HCT116 (cell line): ENCODE data around the gene KLHL17. TPM values are rescaled to one million over a fixed set of nuclear protein-coding genes. Genes with fewer than 3 reads are reported as not detected.

Source experiments
- ATAC-seq: fragments of 200-7000 bp; cut with Tn5 transposase; 2 replicates; pipeline ENCODE4 v1.9.1; 2020; ENCODE audit warnings: mild to moderate bottlenecking, moderate library complexity
- BruUV-seq: library from RNA; stranded (reverse); fragments of 400-500 nt; replicated peaks from 2 replicates; lab custom pipeline; 2021; lab: Mats Ljungman, UMichigan
- CTCF ChIA-PET: fragments of 300-600 bp; sonication (Branson Sonifier 250); formaldehyde crosslinking; loops from one replicate; lab custom pipeline; 2021; ENCODE audit warnings: antibody characterized with exemption; lab: Charles Lee
- POLR2A ChIA-PET: fragments of 300-600, 350-600 bp; sonication (Branson Sonifier 250); formaldehyde crosslinking; loops from one replicate; lab custom pipeline; 2021; ENCODE audit warnings: antibody characterized with exemption; lab: Charles Lee
- RAD21 ChIA-PET, 2 experiments: fragments of 300-600 bp; sonication (Branson Sonifier 250); formaldehyde crosslinking; loops; one replicate each; lab custom pipeline; 2023; ENCODE audit warnings: low total read pairs in 2 of 2; ENCODE audit not compliant: uncharacterized antibody in 2 of 2, unreplicated experiment in 2 of 2, low non-redundant PET in 1 of 2; lab: Charles Lee
- DNase-seq: peaks from one replicate; pipeline ENCODE4 v3.0.0-alpha.2; 2010; ENCODE audit warnings: low read depth, low spot score
- H2AFZ ChIP-seq: fragments of 200-600 bp; shearing (Covaris generic), sonication (generic); 2 replicates; pipeline ENCODE4 v1.6.1; 2017; ENCODE audit warnings: low read depth, mixed run types, mixed read lengths, antibody characterized with exemption, low read length; ENCODE audit not compliant: poor library complexity, severe bottlenecking
- H3K27ac ChIP-seq: 2 replicates; pipeline ENCODE4 v1.5.1; 2012; ENCODE audit warnings: low read depth, low read length
- H3K27me3 ChIP-seq: fragments of 200-600 bp; sonication (generic); 2 replicates; pipeline ENCODE4 v1.6.1; 2016; ENCODE audit warnings: mixed run types, low read length, mixed read lengths; ENCODE audit not compliant: insufficient read depth
- H3K36me3 ChIP-seq, 2 experiments: fragments of 200-500 bp in 1 of 2; fragments of 200-600 bp in 1 of 2; sonication (Bioruptor generic) in 1 of 2; sonication (generic) in 1 of 2; 2 replicates each; pipeline versions ENCODE4 v1.5.1 to v1.6.1; 2014 to 2016; ENCODE audit warnings: low read length in 2 of 2, inconsistent platforms in 1 of 2, mixed read lengths in 1 of 2, mixed run types in 1 of 2; ENCODE audit not compliant: insufficient read depth in 2 of 2, control insufficient read depth in 1 of 2
- H3K4me1 ChIP-seq, 2 experiments: fragments of 200-600 bp in 1 of 2; sonication (generic) in 1 of 2; 2 replicates each; pipeline versions ENCODE4 v1.5.1 to v1.6.1; 2012 to 2017; ENCODE audit warnings: low read length in 2 of 2, inconsistent platforms in 1 of 2, mild to moderate bottlenecking in 1 of 2, mixed read lengths in 1 of 2, mixed run types in 1 of 2, moderate library complexity in 1 of 2; ENCODE audit not compliant: insufficient read depth in 2 of 2, control insufficient read depth in 1 of 2
- H3K4me2 ChIP-seq: fragments of 200-600 bp; sonication (generic); 2 replicates; pipeline ENCODE4 v1.6.1; 2017; ENCODE audit warnings: mixed run types, low read length, mixed read lengths
- H3K4me3 ChIP-seq, 2 experiments: fragments of 200-600 bp in 1 of 2; sonication (generic) in 1 of 2; replicated peaks in 1 of 2; 2 replicates each; pipeline ENCODE4 v1.5.1; 2011 to 2016; ENCODE audit warnings: low read length in 2 of 2, control low read depth in 1 of 2, low read depth in 1 of 2, mild to moderate bottlenecking in 1 of 2, mixed read lengths in 1 of 2, mixed run types in 1 of 2
- H3K79me2 ChIP-seq: fragments of 200-600 bp; sonication (generic); 2 replicates; pipeline ENCODE4 v1.6.1; 2017; ENCODE audit warnings: mild to moderate bottlenecking, mixed run types, low read length, moderate library complexity, mixed read lengths; ENCODE audit not compliant: insufficient read depth
- H3K9ac ChIP-seq: fragments of 200-600 bp; sonication (generic); 2 replicates; pipeline ENCODE4 v1.6.1; 2016; ENCODE audit warnings: low read length, mixed read lengths
- H3K9me2 ChIP-seq: fragments of 200-600 bp; sonication (generic), shearing (Covaris generic); 2 replicates; pipeline ENCODE4 v1.6.1; 2017; ENCODE audit warnings: mixed run types, mild to moderate bottlenecking, moderate library complexity; ENCODE audit not compliant: insufficient read depth
- H3K9me3 ChIP-seq, 2 experiments: fragments of 200-500 bp in 1 of 2; fragments of 200-600 bp in 1 of 2; sonication (Bioruptor generic) in 1 of 2; sonication (generic) in 1 of 2; 2 replicates each; pipeline ENCODE4 v1.6.1; 2014 to 2017; ENCODE audit warnings: low read length in 2 of 2, mixed read lengths in 2 of 2, inconsistent platforms in 1 of 2, low read depth in 1 of 2, mild to moderate bottlenecking in 1 of 2, mixed run types in 1 of 2, moderate library complexity in 1 of 2; ENCODE audit not compliant: control insufficient read depth in 1 of 2, insufficient read depth in 1 of 2
- H4K20me1 ChIP-seq: fragments of 200-600 bp; sonication (generic), shearing (Covaris generic); 2 replicates; pipeline ENCODE4 v1.6.1; 2017; ENCODE audit warnings: mixed run types, mild to moderate bottlenecking, moderate library complexity; ENCODE audit not compliant: insufficient read depth
- ATF3 ChIP-seq: IDR thresholded peaks from 2 replicates; pipeline ENCODE4 v1.6.1; 2012
- CBX3 ChIP-seq: IDR thresholded peaks from 2 replicates; pipeline ENCODE4 v1.6.1; 2012; ENCODE audit warnings: low read depth
- EGR1 ChIP-seq: IDR thresholded peaks from 2 replicates; pipeline ENCODE4 v1.6.1; 2012; ENCODE audit warnings: low read depth
- ELF1 ChIP-seq: IDR thresholded peaks from 2 replicates; pipeline ENCODE4 v1.6.1; 2012; ENCODE audit warnings: low read depth, borderline replicate concordance
- FOSL1 ChIP-seq: IDR thresholded peaks from 2 replicates; pipeline ENCODE4 v1.6.1; 2012; ENCODE audit warnings: low read depth
- POLR2A ChIP-seq: IDR thresholded peaks from 2 replicates; pipeline ENCODE4 v1.7.0; 2011; ENCODE audit warnings: borderline replicate concordance; ENCODE audit not compliant: insufficient read depth, insufficient read length; ENCODE audit errors: extremely low read depth
- POLR2AphosphoS5 ChIP-seq: IDR thresholded peaks from 2 replicates; pipeline ENCODE4 v1.6.1; 2011; ENCODE audit warnings: mild to moderate bottlenecking, low read depth, low read length, moderate library complexity
- RAD21 ChIP-seq: IDR thresholded peaks from 2 replicates; pipeline ENCODE4 v1.6.1; 2012; ENCODE audit warnings: low read depth, mild to moderate bottlenecking
- SIN3A ChIP-seq: IDR thresholded peaks from 2 replicates; pipeline ENCODE4 v1.6.1; 2012; ENCODE audit warnings: low read depth
- SP1 ChIP-seq: IDR thresholded peaks from 2 replicates; pipeline ENCODE4 v1.6.1; 2012; ENCODE audit warnings: low read depth
- intact Hi-C: fragments of 100-400 bp; cut with micrococcal nuclease; formaldehyde crosslinking; loops from 2 replicates; pipeline ENCODE4 v1.10.0; 2022
- total RNA-seq: library from RNA; stranded (reverse); gene quantifications from one replicate; pipeline ENCODE4 v1.2.1, GENCODE V29; 2021; ENCODE audit not compliant: unreplicated experiment
- TF ChIP-seq, protein P1 (sequence below), 3 experiments: fragments of 200-600 bp in 1 of 3; sonication (generic) in 1 of 3; IDR thresholded peaks in 2 of 3; conservative IDR thresholded peaks in 1 of 3; 2 replicates each; pipeline ENCODE4 v1.5.1; 2012 to 2017; ENCODE audit warnings: low read depth in 2 of 3, low read length in 2 of 3, antibody characterized with exemption in 1 of 3, borderline replicate concordance in 1 of 3, control low read depth in 1 of 3, mild to moderate bottlenecking in 1 of 3, mixed read lengths in 1 of 3, mixed run types in 1 of 3, moderate library complexity in 1 of 3; ENCODE audit not compliant: insufficient read depth in 1 of 3

Gene KLHL17
- total RNA-seq, 1 experiment from 2014 or later: 100.0 TPM

DNA sequence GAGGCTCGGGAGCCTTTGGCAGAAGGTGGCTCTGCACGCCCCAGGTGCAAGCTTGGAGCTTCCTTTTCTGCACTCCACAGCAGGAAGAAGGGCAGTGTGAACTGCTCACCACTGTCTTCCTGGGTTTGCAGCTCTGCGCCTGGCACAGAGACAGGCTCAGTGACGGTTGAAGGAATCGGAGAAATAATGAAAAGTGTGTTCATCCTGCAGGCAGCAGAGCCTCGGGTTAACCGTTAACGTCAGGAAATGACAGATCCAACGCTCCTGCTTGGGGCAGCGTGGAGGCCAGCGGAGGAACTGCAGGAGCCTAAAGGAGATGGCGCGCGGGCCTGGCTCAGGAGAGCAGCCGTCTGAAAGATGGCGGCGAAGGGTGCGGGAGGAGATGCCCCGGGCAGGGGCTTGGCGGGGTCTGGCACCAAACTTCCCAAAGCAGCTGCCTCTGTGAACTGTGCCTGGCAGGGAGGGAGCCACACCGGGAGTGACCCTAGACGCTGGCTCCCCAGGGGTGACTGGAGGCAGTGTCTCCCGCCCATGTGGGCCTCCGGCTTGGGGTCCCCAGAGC is 47.6 kb upstream of the KLHL17 start:
- Histone ChIP-seq H3K4me2 (no peak overlapping the region), H4K20me1 (no peaks in the 10 kb centered on the region), H2AFZ (no peak overlapping the region), H3K4me1 (peaks cover 15 to 22% of the 10 kb centered on the region in 2 experiments), H3K36me3 (no peaks in the 10 kb centered on the region), H3K9me2 (no peaks in the 10 kb centered on the region), H3K4me3 (no peak overlapping the region), H3K27ac (no peak overlapping the region), H3K9ac (no peak overlapping the region), H3K27me3 (peaks cover 15% of the 10 kb centered on the region; the same call in 1 of the 2 replicates), H3K79me2 (no peaks in the 10 kb centered on the region), H3K9me3 (no peaks in the 10 kb centered on the region)
- ChIA-PET RAD21 (no interaction called here), POLR2A (no interaction called here), CTCF (no interaction called here)
- ATAC-seq (peak; percentile 63), DNase-seq (no peak)
- no TSS peak for BruUV-seq
- intact Hi-C loops: no loop called here
- TF ChIP-seq RAD21 (no peak), CBX3 (no peak), ELF1 (no peak), ATF3 (no peak)
- TF ChIP-seq, protein P1, sequence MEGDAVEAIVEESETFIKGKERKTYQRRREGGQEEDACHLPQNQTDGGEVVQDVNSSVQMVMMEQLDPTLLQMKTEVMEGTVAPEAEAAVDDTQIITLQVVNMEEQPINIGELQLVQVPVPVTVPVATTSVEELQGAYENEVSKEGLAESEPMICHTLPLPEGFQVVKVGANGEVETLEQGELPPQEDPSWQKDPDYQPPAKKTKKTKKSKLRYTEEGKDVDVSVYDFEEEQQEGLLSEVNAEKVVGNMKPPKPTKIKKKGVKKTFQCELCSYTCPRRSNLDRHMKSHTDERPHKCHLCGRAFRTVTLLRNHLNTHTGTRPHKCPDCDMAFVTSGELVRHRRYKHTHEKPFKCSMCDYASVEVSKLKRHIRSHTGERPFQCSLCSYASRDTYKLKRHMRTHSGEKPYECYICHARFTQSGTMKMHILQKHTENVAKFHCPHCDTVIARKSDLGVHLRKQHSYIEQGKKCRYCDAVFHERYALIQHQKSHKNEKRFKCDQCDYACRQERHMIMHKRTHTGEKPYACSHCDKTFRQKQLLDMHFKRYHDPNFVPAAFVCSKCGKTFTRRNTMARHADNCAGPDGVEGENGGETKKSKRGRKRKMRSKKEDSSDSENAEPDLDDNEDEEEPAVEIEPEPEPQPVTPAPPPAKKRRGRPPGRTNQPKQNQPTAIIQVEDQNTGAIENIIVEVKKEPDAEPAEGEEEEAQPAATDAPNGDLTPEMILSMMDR (IDR thresholded peaks at IDR 0.05 in 2 of 3, conservative IDR thresholded peaks at IDR 0.05 in 1 of 3; ENCODE audit: borderline replicate concordance in 1 of 3, insufficient read depth in 1 of 3, low read depth in 2 of 3, low read length in 2 of 3): peak in 2 of 3 experiments; percentile 26 to 36; a peak in 3 of 6 replicates

DNA sequence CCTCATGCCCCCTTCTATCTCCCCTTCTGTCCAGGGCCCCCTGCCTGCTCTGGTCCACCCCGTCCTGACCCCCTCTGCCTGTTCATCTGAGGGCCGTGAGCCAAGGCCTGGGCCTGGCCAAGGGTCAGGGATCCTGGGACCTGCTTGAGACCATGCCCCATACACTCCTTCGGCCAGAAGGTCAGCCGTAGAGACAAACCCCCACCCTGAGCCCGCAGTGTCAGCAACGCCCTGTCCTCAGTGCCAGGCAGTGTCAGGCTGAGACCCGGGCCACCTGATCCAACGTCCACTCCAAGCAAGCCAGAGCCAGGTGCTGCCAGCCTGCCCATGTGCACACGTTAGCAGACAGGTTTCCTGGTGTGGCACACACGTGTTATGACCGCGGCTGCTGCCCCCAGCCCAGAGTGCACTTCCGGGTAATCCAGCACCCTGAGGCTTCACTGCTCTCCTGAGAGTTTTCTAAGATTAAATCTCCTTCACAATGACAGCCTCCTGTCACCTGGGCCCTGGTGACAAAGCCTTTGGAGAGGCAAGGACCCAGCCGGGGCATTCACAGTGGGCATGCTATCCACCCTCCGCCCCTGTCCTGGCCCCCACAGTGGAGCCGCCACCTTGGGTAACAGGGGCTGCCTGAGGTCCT is 46.8 kb upstream of the KLHL17 start:
- CTCF ChIA-PET: no interaction called here
- Histone ChIP-seq H3K9ac (no peak overlapping the region), H3K4me2 (no peak overlapping the region), H3K4me3 (no peak overlapping the region), H2AFZ (no peak overlapping the region), H3K79me2 (no peaks in the 10 kb centered on the region), H3K4me1 (peaks cover 15 to 22% of the 10 kb centered on the region in 2 experiments), H3K27ac (no peak overlapping the region), H4K20me1 (no peaks in the 10 kb centered on the region), H3K36me3 (no peaks in the 10 kb centered on the region), H3K9me3 (no peaks in the 10 kb centered on the region), H3K27me3 (peaks cover 22% of the 10 kb centered on the region; the same call in 1 of the 2 replicates), H3K9me2 (no peaks in the 10 kb centered on the region)
- no peak for DNase-seq
- BruUV-seq: no TSS peak
- no peak for ATAC-seq
- RAD21 ChIA-PET: no interaction called here
- intact Hi-C loops: no loop called here
- POLR2A ChIA-PET: no interaction called here
- TF ChIP-seq POLR2A (no peak), RAD21 (no peak), CBX3 (no peak), EGR1 (no peak), FOSL1 (no peak), SIN3A (no peak), ATF3 (no peak), SP1 (no peak), POLR2AphosphoS5 (no peak)
- TF ChIP-seq, protein P1 (IDR thresholded peaks at IDR 0.05 in 2 of 3, conservative IDR thresholded peaks at IDR 0.05 in 1 of 3; ENCODE audit: borderline replicate concordance in 1 of 3, insufficient read depth in 1 of 3, low read depth in 2 of 3, low read length in 2 of 3): no peak
